Natural killer cell (primary cell): ENCODE results near the gene KDM5C. TPM values are rescaled to one million over a fixed set of nuclear protein-coding genes. Genes with fewer than 3 reads are reported as not detected.

Experiments
- ATAC-seq, 3 donors: fragments of 150-1000 bp in 2 of 3; fragments of 200-7000 bp in 1 of 3; cut with Tn5 transposase; 1 replicate in 1 of 3; 2 replicates in 2 of 3; pipeline ENCODE4 v1.10.0; 2021; ENCODE audit warnings: mild to moderate bottlenecking in 2 of 3, moderate library complexity in 2 of 3
- DNase-seq, 2 donors: peaks; one replicate each; pipeline versions ENCODE4 v3.0.0 to v3.0.0-alpha.2; 2013 to 2021; ENCODE audit warnings: mixed read lengths in 1 of 2
- H3K27ac ChIP-seq: one replicate; pipeline ENCODE4 v1.5.1; 2013; ENCODE audit warnings: mild to moderate bottlenecking, low read length
- H3K27me3 ChIP-seq: one replicate; pipeline ENCODE4 v1.6.1; 2013; ENCODE audit warnings: low read length; ENCODE audit not compliant: control insufficient read depth, insufficient read depth
- H3K36me3 ChIP-seq: one replicate; pipeline ENCODE4 v1.6.1; 2013; ENCODE audit warnings: low read length; ENCODE audit not compliant: control insufficient read depth, insufficient read depth
- H3K4me1 ChIP-seq: one replicate; pipeline ENCODE4 v1.6.1; 2013; ENCODE audit warnings: low read length; ENCODE audit not compliant: control insufficient read depth, insufficient read depth
- H3K4me3 ChIP-seq: one replicate; pipeline ENCODE4 v1.5.1; 2013; ENCODE audit warnings: low read length
- H3K9me3 ChIP-seq: one replicate; pipeline ENCODE4 v1.6.1; 2013; ENCODE audit warnings: low read length; ENCODE audit not compliant: control insufficient read depth, insufficient read depth
- H3K27ac Mint-ChIP-seq, 2 donors: one replicate each; pipeline ENCODE4 v1.8.0; 2022; ENCODE audit warnings: mild to moderate bottlenecking in 2 of 2, mixed read lengths in 2 of 2, moderate library complexity in 1 of 2
- H3K27me3 Mint-ChIP-seq, 2 donors: one replicate each; pipeline ENCODE4 v1.8.0; 2022; ENCODE audit warnings: low read depth in 2 of 2, mixed read lengths in 2 of 2
- H3K36me3 Mint-ChIP-seq: one replicate; pipeline ENCODE4 v1.8.0; 2022; ENCODE audit warnings: mixed read lengths
- H3K4me1 Mint-ChIP-seq, 2 donors: one replicate each; pipeline ENCODE4 v1.8.0; 2022; ENCODE audit warnings: mixed read lengths in 2 of 2
- H3K4me3 Mint-ChIP-seq: one replicate; pipeline ENCODE4 v1.8.0; 2022; ENCODE audit warnings: mild to moderate bottlenecking, moderate library complexity, mixed read lengths
- H3K9me3 Mint-ChIP-seq, 2 donors: one replicate each; pipeline ENCODE4 v1.8.0; 2022; ENCODE audit warnings: mixed read lengths in 2 of 2
- CTCF ChIP-seq: fragments of 200-600 bp; IDR thresholded peaks from one replicate; pipeline ENCODE4 v1.8.0; 2022; ENCODE audit warnings: antibody characterized with exemption
- WGBS: methylation state at CpG from one replicate; pipeline ENCODE4 v1.1.7; 2013; ENCODE audit warnings: missing lambda C conversion rate; ENCODE audit not compliant: insufficient coverage; 5-methylcytosine and 5-hydroxymethylcytosine counted together
- intact Hi-C: fragments of 100-400 bp; cut with micrococcal nuclease; formaldehyde crosslinking; loops from one replicate; pipeline ENCODE4 v1.14.2; 2022
- total RNA-seq, 4 donors: library from RNA; stranded (reverse); fragments of 120-200 nt in 1 of 4; gene quantifications; one replicate each; pipeline versions ENCODE4 v1.2.3 to v1.2.4, GENCODE V29; 2013 to 2022

The KDM5C gene
- total RNA-seq, 3 donors from 2014 or later (not counting 1 experiment from before 2014, with no cell fraction given) = 191 to 307 (median 196) TPM

- Mint-ChIP-seq H3K4me3 (no peak overlapping the region), H3K27me3 (no peaks in the 10 kb centered on the region), H3K36me3 (peaks cover 7% of the 10 kb centered on the region), H3K9me3 (no peaks in the 10 kb centered on the region), H3K4me1 (peaks cover 0 to 9% of the 10 kb centered on the region in 2 donors), H3K27ac (no peak overlapping the region)
- no peak for TF ChIP-seq CTCF
- no peaks in the 10 kb centered on the region for H3K9me3 ChIP-seq
- ATAC-seq (no peak), DNase-seq (no peak)
- WGBS = 76% methylated on average over 6 of the region's 7 CpGs
- H3K4me1 ChIP-seq = no peaks in the 10 kb centered on the region
- H3K27ac ChIP-seq = no peak overlapping the region
- no peaks in the 10 kb centered on the region for H3K27me3 ChIP-seq
- no peaks in the 10 kb centered on the region for H3K36me3 ChIP-seq
- intact Hi-C loops = no loop called here
- H3K4me3 ChIP-seq = no peak overlapping the region
Observed at GRCh38 chrX:53163436-53163835, 61.6 kb downstream of the KDM5C start.

DNA sequence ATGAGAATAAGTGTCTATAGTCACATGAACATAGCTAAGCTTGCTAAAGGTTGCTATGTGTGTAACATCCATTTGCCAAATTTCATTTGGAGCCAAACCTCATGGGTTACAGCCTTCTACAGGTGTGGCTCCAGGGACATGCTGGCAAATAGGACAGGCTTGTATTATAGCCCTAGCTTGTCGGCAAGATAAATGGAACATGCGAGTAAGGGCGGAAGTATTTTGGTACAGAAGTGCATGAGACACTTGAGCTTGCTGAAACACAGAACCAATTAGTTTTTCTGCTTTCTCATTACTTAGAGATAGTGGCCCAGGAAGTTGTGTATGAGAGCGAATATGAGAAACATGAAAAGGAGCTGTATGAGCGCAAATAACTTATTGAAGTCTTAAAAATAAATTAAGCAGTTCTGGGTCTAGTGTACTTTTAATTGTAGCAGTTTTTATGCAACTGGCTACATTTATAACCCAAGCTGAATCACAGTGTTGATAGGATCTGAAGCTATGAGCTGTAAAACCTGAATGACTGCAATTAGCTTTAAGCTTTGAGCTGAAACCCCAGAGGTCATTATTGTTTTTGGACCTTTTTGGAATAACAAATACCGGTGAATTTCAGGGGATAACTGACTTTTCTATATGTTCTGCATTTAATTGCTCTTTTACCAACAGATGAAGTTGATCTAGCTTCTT is 64.6 kb downstream of the KDM5C start:
- no peaks in the 10 kb centered on the region for H3K9me3 ChIP-seq
- DNase-seq (no peak), ATAC-seq (no peak)
- H3K27ac ChIP-seq = no peak overlapping the region
- no peaks in the 10 kb centered on the region for H3K36me3 ChIP-seq
- no peaks in the 10 kb centered on the region for H3K27me3 ChIP-seq
- intact Hi-C loops = no loop called here
- H3K27me3 Mint-ChIP-seq = no peaks in the 10 kb centered on the region
- no peak for TF ChIP-seq CTCF
- H3K9me3 Mint-ChIP-seq = no peaks in the 10 kb centered on the region
- H3K27ac Mint-ChIP-seq = no peak overlapping the region
- H3K4me3 ChIP-seq = no peak overlapping the region
- H3K36me3 Mint-ChIP-seq = peaks cover 7% of the 10 kb centered on the region
- peaks cover 0 to 9% of the 10 kb centered on the region in 2 donors for H3K4me1 Mint-ChIP-seq
- H3K4me3 Mint-ChIP-seq = no peak overlapping the region
- H3K4me1 ChIP-seq = no peaks in the 10 kb centered on the region
- 93% methylated on average over 5 of the region's 6 CpGs for WGBS

DNA sequence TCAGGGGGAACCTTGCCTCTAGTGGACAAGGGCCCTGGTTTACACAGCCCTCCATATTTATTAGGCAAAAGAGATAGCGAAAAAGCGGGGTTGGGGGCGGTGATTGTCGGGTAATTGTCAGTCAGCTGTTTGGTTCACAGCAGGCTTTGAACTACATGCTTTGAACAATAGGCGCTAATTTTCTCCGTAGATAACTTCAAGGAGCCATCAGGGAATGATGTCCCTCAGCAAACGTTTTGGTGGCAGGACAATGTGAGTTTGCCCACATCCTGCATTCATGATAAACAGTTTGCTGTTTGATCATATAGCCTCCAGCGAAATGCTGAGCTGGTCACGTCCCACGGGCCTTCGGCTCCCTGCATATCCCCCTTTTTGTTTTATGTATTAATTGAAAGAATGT is 65.8 kb downstream of the KDM5C start:
- peaks cover 0 to 9% of the 10 kb centered on the region in 2 donors for H3K4me1 Mint-ChIP-seq
- intact Hi-C loops = no loop called here
- no peak for TF ChIP-seq CTCF
- peaks cover 7% of the 10 kb centered on the region for H3K36me3 Mint-ChIP-seq
- DNase-seq = no peak
- ATAC-seq = no peak
- H3K9me3 Mint-ChIP-seq = no peaks in the 10 kb centered on the region
- no peaks in the 10 kb centered on the region for H3K9me3 ChIP-seq
- H3K4me3 Mint-ChIP-seq = no peak overlapping the region
- WGBS = 92% methylated on average over 11 of the region's 11 CpGs
- H3K27ac ChIP-seq = no peak overlapping the region
- H3K27me3 Mint-ChIP-seq = no peaks in the 10 kb centered on the region
- no peaks in the 10 kb centered on the region for H3K36me3 ChIP-seq
- no peaks in the 10 kb centered on the region for H3K27me3 ChIP-seq
- H3K27ac Mint-ChIP-seq = no peak overlapping the region
- H3K4me1 ChIP-seq = no peaks in the 10 kb centered on the region
- H3K4me3 ChIP-seq = no peak overlapping the region

- H3K27ac ChIP-seq = no peak overlapping the region
- TF ChIP-seq CTCF = no peak
Observed at GRCh38 chrX:53156207-53156596, 68.8 kb downstream of the KDM5C start.

More at GRCh38 chrX:53156207-53156596, 68.8 kb downstream of the KDM5C start:
- H3K36me3 Mint-ChIP-seq = peaks cover 7% of the 10 kb centered on the region
- no peaks in the 10 kb centered on the region for H3K4me1 Mint-ChIP-seq
- H3K27me3 Mint-ChIP-seq = no peaks in the 10 kb centered on the region
- no peaks in the 10 kb centered on the region for H3K36me3 ChIP-seq
- no peak overlapping the region for H3K4me3 ChIP-seq
- no peak overlapping the region for H3K27ac Mint-ChIP-seq
- no peaks in the 10 kb centered on the region for H3K9me3 Mint-ChIP-seq
- WGBS = 100% methylated on average over 1 of the region's 2 CpGs
- H3K4me3 Mint-ChIP-seq = no peak overlapping the region
- H3K4me1 ChIP-seq = no peaks in the 10 kb centered on the region
- ATAC-seq = no peak
- no peaks in the 10 kb centered on the region for H3K27me3 ChIP-seq
- H3K9me3 ChIP-seq = no peaks in the 10 kb centered on the region
- intact Hi-C loops = no loop called here
- DNase-seq = no peak
